ENCODE measurements around the gene RFESD.
A peak's percentile ranks its signal among the peaks of the same experiment; 100 is the strongest.

Gene RFESD

GRCh38 chr5:95620030-95620869 is 26.3 kb upstream of the RFESD start, which contains the start of gene GPR150:
GPR150 (plus strand) TSS chr5:95620087; CDS start chr5:95620276, 189 bp downstream.
- peak; percentile 74 for ATAC-seq (replicated peaks; ENCODE audit: extremely low read depth, poor library complexity, severe bottlenecking)
- Mint-ChIP-seq H3K27ac (ENCODE audit: low read depth) (no peak within 1 kb of the TSS), H3K27me3 (no peaks in the 10 kb centered on the region), H3K36me3 (ENCODE audit: insufficient read depth) (peaks cover 3% of the 10 kb centered on the region), H3K4me1 (peaks cover 23% of the 10 kb centered on the region), H3K4me3 (peak within 1 kb of the TSS; percentile 82), H3K9me3 (no peaks in the 10 kb centered on the region)
- DNase-seq (ENCODE audit: low spot score in 2 of 2), result peak; percentile 32 to 41

GRCh38 chr5:95620870-95621838 is 25.4 kb upstream of the RFESD start:
- Mint-ChIP-seq H3K27me3 (no peaks in the 10 kb centered on the region), H3K9me3 (no peaks in the 10 kb centered on the region), H3K27ac (ENCODE audit: low read depth) (peak overlapping the region; percentile 47), H3K4me3 (peak overlapping the region; percentile 80), H3K36me3 (ENCODE audit: insufficient read depth) (peaks cover 3% of the 10 kb centered on the region), H3K4me1 (peaks cover 23% of the 10 kb centered on the region)
- DNase-seq (ENCODE audit: low spot score in 2 of 2), result peak; percentile 12 to 18
- peak; percentile 50 for ATAC-seq (replicated peaks; ENCODE audit: extremely low read depth, poor library complexity, severe bottlenecking)

GRCh38 chr5:95621839-95622629 is 24.5 kb upstream of the RFESD start:
- H3K4me3 Mint-ChIP-seq, result peak overlapping the region; percentile 80
- ATAC-seq (replicated peaks; ENCODE audit: extremely low read depth, poor library complexity, severe bottlenecking) (peak; percentile 33), DNase-seq (ENCODE audit: low spot score in 2 of 2) (no peak)
- H3K9me3 Mint-ChIP-seq, result no peaks in the 10 kb centered on the region
- H3K4me1 Mint-ChIP-seq, result peaks cover 23% of the 10 kb centered on the region
- peaks cover 3% of the 10 kb centered on the region for H3K36me3 Mint-ChIP-seq (ENCODE audit: insufficient read depth)
- H3K27ac Mint-ChIP-seq (ENCODE audit: low read depth), result peak overlapping the region; percentile 47
- H3K27me3 Mint-ChIP-seq, result no peaks in the 10 kb centered on the region

GRCh38 chr5:95623706-95624105 is 22.9 kb upstream of the RFESD start:
- peaks cover 3% of the 10 kb centered on the region for H3K36me3 Mint-ChIP-seq (ENCODE audit: insufficient read depth)
- DNase-seq (ENCODE audit: low spot score in 2 of 2), result no peak
- H3K4me1 Mint-ChIP-seq, result peaks cover 23% of the 10 kb centered on the region
- ATAC-seq (replicated peaks; ENCODE audit: extremely low read depth, poor library complexity, severe bottlenecking), result no peak
- H3K9me3 Mint-ChIP-seq, result no peaks in the 10 kb centered on the region
- no peak overlapping the region for H3K4me3 Mint-ChIP-seq
- no peak overlapping the region for H3K27ac Mint-ChIP-seq (ENCODE audit: low read depth)
- H3K27me3 Mint-ChIP-seq, result no peaks in the 10 kb centered on the region

- Mint-ChIP-seq H3K4me1 (peaks cover 22% of the 10 kb centered on the region), H3K27me3 (no peaks in the 10 kb centered on the region), H3K4me3 (no peak overlapping the region), H3K36me3 (ENCODE audit: insufficient read depth) (peaks cover 3% of the 10 kb centered on the region), H3K9me3 (no peaks in the 10 kb centered on the region), H3K27ac (ENCODE audit: low read depth) (no peak overlapping the region)
- DNase-seq (ENCODE audit: low spot score in 2 of 2), result no peak
- ATAC-seq (replicated peaks; ENCODE audit: extremely low read depth, poor library complexity, severe bottlenecking), result no peak
Observed at GRCh38 chr5:95624368-95624767, 22.2 kb upstream of the RFESD start.

GRCh38 chr5:95626701-95627100 is 19.9 kb upstream of the RFESD start:
- H3K27me3 Mint-ChIP-seq, result no peaks in the 10 kb centered on the region
- no peaks in the 10 kb centered on the region for H3K36me3 Mint-ChIP-seq (ENCODE audit: insufficient read depth)
- H3K27ac Mint-ChIP-seq (ENCODE audit: low read depth), result no peak overlapping the region
- DNase-seq (ENCODE audit: low spot score in 2 of 2) (no peak), ATAC-seq (replicated peaks; ENCODE audit: extremely low read depth, poor library complexity, severe bottlenecking) (no peak)
- H3K4me1 Mint-ChIP-seq, result peaks cover 13% of the 10 kb centered on the region
- H3K4me3 Mint-ChIP-seq, result no peak overlapping the region
- no peaks in the 10 kb centered on the region for H3K9me3 Mint-ChIP-seq

GRCh38 chr5:95627971-95628810 is 18.4 kb upstream of the RFESD start:
- DNase-seq (ENCODE audit: low spot score in 2 of 2) (no peak), ATAC-seq (replicated peaks; ENCODE audit: extremely low read depth, poor library complexity, severe bottlenecking) (no peak)
- Mint-ChIP-seq H3K4me3 (no peak overlapping the region), H3K4me1 (peaks cover 11% of the 10 kb centered on the region), H3K27ac (ENCODE audit: low read depth) (no peak overlapping the region), H3K9me3 (no peaks in the 10 kb centered on the region), H3K27me3 (no peaks in the 10 kb centered on the region), H3K36me3 (ENCODE audit: insufficient read depth) (peaks cover 2% of the 10 kb centered on the region)

- no peak overlapping the region for H3K27ac Mint-ChIP-seq (ENCODE audit: low read depth)
- H3K4me1 Mint-ChIP-seq, result peaks cover 11% of the 10 kb centered on the region
- peaks cover 2% of the 10 kb centered on the region for H3K36me3 Mint-ChIP-seq (ENCODE audit: insufficient read depth)
- H3K27me3 Mint-ChIP-seq, result no peaks in the 10 kb centered on the region
- no peak overlapping the region for H3K4me3 Mint-ChIP-seq
- no peaks in the 10 kb centered on the region for H3K9me3 Mint-ChIP-seq
- ATAC-seq (replicated peaks; ENCODE audit: extremely low read depth, poor library complexity, severe bottlenecking) (no peak), DNase-seq (ENCODE audit: low spot score in 2 of 2) (no peak)
Observed at GRCh38 chr5:95628933-95629332, 17.6 kb upstream of the RFESD start.

GRCh38 chr5:95630394-95630917 is 16.1 kb upstream of the RFESD start:
- peaks cover 2% of the 10 kb centered on the region for H3K36me3 Mint-ChIP-seq (ENCODE audit: insufficient read depth)
- H3K27me3 Mint-ChIP-seq, result no peaks in the 10 kb centered on the region
- no peak overlapping the region for H3K4me3 Mint-ChIP-seq
- no peaks in the 10 kb centered on the region for H3K9me3 Mint-ChIP-seq
- DNase-seq (ENCODE audit: low spot score in 2 of 2) (no peak), ATAC-seq (replicated peaks; ENCODE audit: extremely low read depth, poor library complexity, severe bottlenecking) (no peak)
- H3K27ac Mint-ChIP-seq (ENCODE audit: low read depth), result no peak overlapping the region
- H3K4me1 Mint-ChIP-seq, result peaks cover 11% of the 10 kb centered on the region

- DNase-seq (ENCODE audit: low spot score in 2 of 2) (no peak), ATAC-seq (replicated peaks; ENCODE audit: extremely low read depth, poor library complexity, severe bottlenecking) (no peak)
- Mint-ChIP-seq H3K36me3 (ENCODE audit: insufficient read depth) (peaks cover 2% of the 10 kb centered on the region), H3K27me3 (no peaks in the 10 kb centered on the region), H3K27ac (ENCODE audit: low read depth) (no peak overlapping the region), H3K9me3 (no peaks in the 10 kb centered on the region), H3K4me1 (peaks cover 11% of the 10 kb centered on the region), H3K4me3 (no peak overlapping the region)
Observed at GRCh38 chr5:95631255-95631958, 15.2 kb upstream of the RFESD start.
